DND-41 (cell line): ENCODE measurements around the gene RRAS.
"Not testable (repeated sequence)": the region's sequence is repeated elsewhere in the genome, so short reads cannot be mapped to it uniquely, and the experiment has no call there.

Experiments used
- ATAC-seq: fragments of 200-7000 bp; cut with Tn5 transposase; 3 replicates; pipeline ENCODE4 v1.9.1; 2021; ENCODE audit warnings: low read depth; ENCODE audit not compliant: insufficient read depth
- DNase-seq: peaks from one replicate; pipeline ENCODE4 v3.0.0-alpha.2; 2020
- H2AFZ ChIP-seq: 2 replicates; pipeline ENCODE4 v1.6.0; 2012; ENCODE audit warnings: low read depth, low read length
- H3K27ac ChIP-seq: 2 replicates; pipeline ENCODE4 v1.5.1; 2012; ENCODE audit warnings: low read length, inconsistent platforms
- H3K27me3 ChIP-seq: fragments of 200-600 bp; sonication (generic); 2 replicates; pipeline ENCODE4 v1.6.0; 2012; ENCODE audit warnings: low read length, mild to moderate bottlenecking, inconsistent platforms; ENCODE audit not compliant: insufficient read depth, poor library complexity
- H3K36me3 ChIP-seq: 2 replicates; pipeline ENCODE4 v1.5.1; 2012; ENCODE audit warnings: low read length, inconsistent platforms; ENCODE audit not compliant: insufficient read depth
- H3K4me1 ChIP-seq: 2 replicates; pipeline ENCODE4 v1.5.1; 2012; ENCODE audit warnings: mild to moderate bottlenecking, low read length; ENCODE audit not compliant: insufficient read depth
- H3K4me2 ChIP-seq: 2 replicates; pipeline ENCODE4 v1.6.0; 2012; ENCODE audit warnings: mild to moderate bottlenecking, moderate library complexity, low read length, inconsistent platforms; ENCODE audit not compliant: insufficient read depth
- H3K4me3 ChIP-seq, 2 experiments: fragments of 200-600 bp in 1 of 2; shearing (Covaris generic) in 1 of 2; 2 replicates each; pipeline ENCODE4 v1.5.1; 2012 to 2016; ENCODE audit warnings: inconsistent platforms in 2 of 2, low read length in 2 of 2, mild to moderate bottlenecking in 2 of 2, low read depth in 1 of 2, moderate library complexity in 1 of 2
- H3K79me2 ChIP-seq: 2 replicates; pipeline ENCODE4 v1.6.0; 2012; ENCODE audit warnings: low read length, inconsistent platforms; ENCODE audit not compliant: insufficient read depth
- H3K9ac ChIP-seq: 2 replicates; pipeline ENCODE4 v1.6.0; 2012; ENCODE audit warnings: low read depth, mild to moderate bottlenecking, inconsistent platforms, low read length, moderate library complexity
- H3K9me3 ChIP-seq: 2 replicates; pipeline ENCODE4 v1.5.1; 2012; ENCODE audit warnings: low read length, moderate library complexity, mild to moderate bottlenecking, inconsistent platforms; ENCODE audit not compliant: insufficient read depth, severe bottlenecking
- H4K20me1 ChIP-seq: 2 replicates; pipeline ENCODE4 v1.6.0; 2012; ENCODE audit warnings: low read length; ENCODE audit not compliant: insufficient read depth
- CTCF ChIP-seq: IDR thresholded peaks from 2 replicates; pipeline ENCODE4 v1.5.1; 2012; ENCODE audit warnings: borderline replicate concordance, low read length, moderate library complexity, mild to moderate bottlenecking; ENCODE audit not compliant: poor library complexity, severe bottlenecking; ENCODE audit errors: extremely low read depth
- EZH2 ChIP-seq: IDR thresholded peaks from 3 replicates; pipeline ENCODE4 v1.6.1; 2012; ENCODE audit warnings: borderline replicate concordance, low read depth, mild to moderate bottlenecking, moderate library complexity, low read length, inconsistent platforms; ENCODE audit not compliant: severe bottlenecking

RRAS gene

DNA sequence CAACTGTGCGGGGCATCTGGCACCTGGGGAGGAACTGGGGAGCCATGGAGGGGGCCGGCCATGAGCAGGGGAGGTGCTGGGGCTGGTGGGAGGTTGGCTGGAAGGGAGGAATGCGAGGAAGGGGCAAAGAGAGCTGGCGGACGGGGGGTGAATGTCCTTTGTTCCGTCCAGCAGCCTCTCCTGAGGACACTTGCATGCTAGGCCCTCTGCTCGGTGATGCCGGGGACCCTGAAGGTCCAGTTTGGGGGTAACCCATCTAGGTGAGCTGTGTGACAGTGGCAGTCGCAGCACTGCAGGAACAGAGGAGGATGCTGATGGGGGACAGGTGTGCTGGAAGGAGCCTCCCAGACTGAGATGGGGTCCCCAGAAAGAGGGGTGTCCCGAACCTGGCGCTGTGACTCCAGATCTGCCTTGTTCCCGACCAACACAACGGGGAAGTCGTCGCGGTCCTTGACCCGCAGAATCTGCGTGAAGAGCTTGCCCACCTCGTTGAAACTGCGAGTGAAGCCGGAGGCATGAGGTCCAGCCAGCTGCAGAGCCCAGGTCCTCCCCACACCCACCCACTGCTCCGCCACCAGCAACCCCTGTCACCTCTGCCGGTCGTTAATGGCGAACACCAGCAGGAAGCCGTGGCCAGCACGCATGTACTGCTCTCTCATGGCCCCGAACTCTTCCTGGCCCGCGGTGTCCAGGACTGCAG, 3.6 kb downstream of the RRAS start:
- Histone ChIP-seq H3K9me3 (no peaks in the 10 kb centered on the region), H3K9ac (no peak overlapping the region), H3K4me1 (peaks cover 14% of the 10 kb centered on the region), H3K27ac (no peak overlapping the region), H3K79me2 (peaks cover 7% of the 10 kb centered on the region), H3K36me3 (no peaks in the 10 kb centered on the region), H3K4me3 (no peak overlapping the region), H4K20me1 (no peaks in the 10 kb centered on the region; the same call in 1 of the 2 replicates), H2AFZ (no peak overlapping the region), H3K4me2 (no peak overlapping the region), H3K27me3 (no peaks in the 10 kb centered on the region)
- DNase-seq (no peak), ATAC-seq (no peak)
- TF ChIP-seq EZH2, result no peak
- no peak for TF ChIP-seq CTCF

- TF ChIP-seq EZH2 (no peak), CTCF (no peak)
- Histone ChIP-seq H4K20me1 (no peaks in the 10 kb centered on the region; the same call in 1 of the 2 replicates), H2AFZ (no peak overlapping the region), H3K4me1 (peaks cover 7% of the 10 kb centered on the region), H3K4me3 (no peak overlapping the region), H3K4me2 (no peak overlapping the region), H3K36me3 (no peaks in the 10 kb centered on the region), H3K9ac (no peak overlapping the region), H3K9me3 (no peaks in the 10 kb centered on the region), H3K27ac (no peak overlapping the region), H3K27me3 (no peaks in the 10 kb centered on the region), H3K79me2 (no peaks in the 10 kb centered on the region; the same call in 1 of the 2 replicates)
- DNase-seq (no peak), ATAC-seq (no peak)
Measured at GRCh38 chr19:49635530-49636232, 4.3 kb downstream of the RRAS start.

- not testable (repeated sequence) for H3K36me3 ChIP-seq, H3K4me3 ChIP-seq, H3K27ac ChIP-seq, H3K27me3 ChIP-seq, DNase-seq, H2AFZ ChIP-seq, ATAC-seq, H4K20me1 ChIP-seq, H3K79me2 ChIP-seq, H3K4me1 ChIP-seq, H3K4me2 ChIP-seq, H3K9ac ChIP-seq, H3K9me3 ChIP-seq
Measured at GRCh38 chr19:49633273-49633672, 6.7 kb downstream of the RRAS start.

DNA sequence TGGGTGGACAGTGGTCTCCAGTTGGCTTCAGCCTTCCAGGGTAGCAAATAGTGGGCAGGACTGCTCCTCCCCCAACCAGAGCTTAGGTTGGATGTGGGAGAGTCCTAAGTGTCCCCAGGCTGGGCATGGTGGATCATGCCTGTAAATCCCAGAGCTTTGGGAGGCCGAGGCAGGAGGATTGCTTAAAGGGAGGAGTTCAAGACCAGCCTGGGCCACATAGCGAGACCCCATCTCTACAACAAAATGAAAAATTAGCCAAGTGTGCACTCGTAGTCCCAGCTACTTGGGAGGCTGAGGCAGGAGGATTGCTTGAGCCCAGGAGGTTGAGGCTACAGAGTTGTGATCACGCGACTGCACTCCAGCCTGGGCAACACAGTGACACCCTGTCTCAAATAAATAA, 7.4 kb downstream of the RRAS start:
- no peaks in the 10 kb centered on the region; the same call in 1 of the 2 replicates for H4K20me1 ChIP-seq
- H2AFZ ChIP-seq, result no peak overlapping the region
- no peaks in the 10 kb centered on the region for H3K9me3 ChIP-seq
- no peak overlapping the region for H3K4me3 ChIP-seq
- no peaks in the 10 kb centered on the region for H3K27me3 ChIP-seq
- H3K9ac ChIP-seq, result no peak overlapping the region
- no peaks in the 10 kb centered on the region for H3K79me2 ChIP-seq
- no peak for ATAC-seq
- TF ChIP-seq EZH2, result no peak
- DNase-seq, result no peak
- no peaks in the 10 kb centered on the region for H3K4me1 ChIP-seq
- no peak overlapping the region for H3K27ac ChIP-seq
- no peak overlapping the region for H3K4me2 ChIP-seq
- peaks cover 8% of the 10 kb centered on the region for H3K36me3 ChIP-seq
